ENCODE data around the gene H6PD.
A peak's percentile ranks its signal among the peaks of the same experiment; 100 is the strongest.

Gene H6PD

DNA sequence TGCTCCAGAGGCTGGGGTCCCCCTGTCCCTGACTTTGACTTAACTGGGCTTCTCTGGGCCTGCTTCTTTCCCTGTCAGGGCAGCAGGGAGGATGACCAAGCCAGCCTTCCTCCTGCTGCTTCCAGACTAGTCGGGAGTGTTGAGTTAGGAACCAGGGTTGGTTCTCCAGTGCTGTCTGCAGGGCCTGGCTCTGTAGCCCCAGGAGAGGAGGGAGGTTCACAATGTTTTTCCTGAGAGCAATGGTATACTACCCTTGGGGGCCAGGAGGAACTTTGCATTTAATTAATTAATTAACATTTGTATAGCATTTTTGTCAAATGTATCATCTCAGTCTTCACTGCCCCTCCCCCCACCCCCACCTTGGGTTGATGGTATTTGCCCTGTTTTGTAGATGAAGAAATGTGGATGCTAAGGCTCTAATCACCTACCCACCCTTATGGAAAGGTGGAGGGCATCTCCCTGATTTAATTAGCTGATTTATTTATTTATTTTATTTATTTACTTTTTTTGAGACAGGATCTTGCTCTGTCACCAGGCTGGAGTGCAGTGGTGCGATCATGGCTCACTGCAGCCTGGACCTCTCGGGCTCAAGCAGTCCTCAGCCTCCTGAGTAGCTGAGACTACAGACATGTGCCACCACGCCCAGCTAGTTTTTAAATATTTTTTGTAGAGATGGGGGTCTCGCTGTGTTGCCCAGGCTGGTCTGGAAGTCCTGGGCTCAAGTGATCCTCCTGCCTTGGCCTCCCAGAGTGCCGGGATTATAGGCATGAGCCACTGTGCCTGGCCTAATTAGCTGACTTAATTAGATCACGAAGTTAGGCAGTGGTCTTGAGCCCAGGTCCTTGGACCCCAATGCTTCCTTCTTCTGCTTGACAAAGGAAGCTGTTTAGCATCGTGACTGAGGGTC lies 6.6 kb downstream of the H6PD start:
- DNase-seq (ENCODE audit: low read depth in 2 of 2): no peak

DNA sequence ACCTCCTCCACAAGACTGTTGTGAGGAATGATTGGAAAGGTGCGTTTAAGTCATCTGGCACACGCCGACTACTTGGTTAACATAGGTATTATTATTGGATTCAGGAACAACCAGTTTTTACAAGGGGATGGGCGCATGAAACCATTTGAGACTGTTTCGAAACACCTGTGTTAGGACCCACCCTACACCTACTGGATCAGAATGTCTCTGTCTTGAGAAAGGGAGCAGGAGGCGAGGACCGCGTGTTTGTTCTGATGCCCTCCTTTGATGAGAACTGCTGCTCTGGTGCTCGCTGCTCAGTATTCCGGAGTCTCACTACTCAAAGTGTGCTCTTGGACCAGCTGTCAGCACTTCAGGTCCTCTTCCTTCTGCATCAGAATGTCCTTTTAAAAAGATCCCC lies 7.3 kb downstream of the H6PD start:
- DNase-seq (ENCODE audit: low read depth in 2 of 2): no peak

DNA sequence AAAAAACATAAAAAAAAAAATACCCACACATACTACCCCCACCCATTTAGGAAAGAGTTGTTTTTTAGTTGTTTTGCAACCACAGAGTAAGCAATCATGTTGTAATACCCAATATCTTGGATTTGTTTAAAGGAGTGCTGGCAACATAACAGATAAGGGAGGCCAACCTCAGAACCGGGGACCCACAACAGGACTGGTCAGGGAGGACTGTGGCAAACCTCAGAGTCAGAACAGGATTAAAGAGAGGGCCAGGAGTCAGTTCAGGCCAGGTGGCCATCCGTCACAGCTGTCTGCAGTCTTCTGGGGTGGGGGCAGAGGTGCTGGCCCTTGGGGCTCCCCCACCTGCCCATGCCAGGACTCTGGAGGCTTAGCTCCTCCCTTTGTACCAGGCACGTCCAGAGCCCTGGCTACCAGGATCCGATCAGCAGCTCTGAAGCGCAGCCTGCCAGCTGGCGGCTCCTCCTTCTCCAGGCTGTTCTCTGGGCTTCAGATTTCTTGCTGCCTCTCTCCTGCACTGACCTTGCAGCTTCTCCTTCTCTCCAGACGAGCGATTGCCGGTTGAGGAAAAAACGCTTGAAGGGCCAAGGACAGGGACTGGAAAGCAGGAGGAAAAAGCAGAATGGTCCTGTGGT lies 7.9 kb downstream of the H6PD start:
- no peak for DNase-seq (ENCODE audit: low read depth in 2 of 2)

DNA sequence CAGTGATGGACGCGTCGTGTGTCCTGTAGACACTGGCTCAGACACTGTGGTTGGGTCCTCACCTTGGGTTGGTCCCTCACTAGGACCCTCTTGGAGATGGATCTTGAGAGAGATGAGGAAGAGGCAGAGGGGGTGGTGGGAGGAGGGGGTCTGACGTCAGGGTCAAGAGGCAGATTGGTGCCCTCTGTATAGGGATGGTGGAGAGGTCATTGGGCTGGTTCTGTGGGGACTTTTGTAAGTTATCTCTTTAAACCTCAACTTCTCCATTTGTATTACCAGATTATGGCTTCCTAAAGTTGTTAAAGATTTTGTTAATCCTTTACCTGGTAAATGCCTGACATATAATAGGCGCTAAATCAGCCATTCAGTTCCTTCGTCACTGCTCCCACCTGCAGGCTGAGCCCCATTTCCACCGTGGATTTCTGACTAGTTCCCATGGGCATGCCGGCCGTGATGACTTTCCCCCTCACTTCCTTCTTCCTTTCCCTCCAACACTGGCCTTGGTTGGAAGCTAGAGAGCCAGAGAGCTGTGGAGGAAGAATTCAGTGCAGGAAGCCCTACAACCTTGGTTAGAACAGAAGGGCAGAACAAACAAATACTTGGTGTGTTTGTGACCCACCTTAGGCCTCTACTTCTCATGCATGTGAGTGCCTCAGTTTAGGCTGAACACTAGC lies 8.6 kb downstream of the H6PD start:
- no peak for DNase-seq (ENCODE audit: low read depth in 2 of 2)

DNA sequence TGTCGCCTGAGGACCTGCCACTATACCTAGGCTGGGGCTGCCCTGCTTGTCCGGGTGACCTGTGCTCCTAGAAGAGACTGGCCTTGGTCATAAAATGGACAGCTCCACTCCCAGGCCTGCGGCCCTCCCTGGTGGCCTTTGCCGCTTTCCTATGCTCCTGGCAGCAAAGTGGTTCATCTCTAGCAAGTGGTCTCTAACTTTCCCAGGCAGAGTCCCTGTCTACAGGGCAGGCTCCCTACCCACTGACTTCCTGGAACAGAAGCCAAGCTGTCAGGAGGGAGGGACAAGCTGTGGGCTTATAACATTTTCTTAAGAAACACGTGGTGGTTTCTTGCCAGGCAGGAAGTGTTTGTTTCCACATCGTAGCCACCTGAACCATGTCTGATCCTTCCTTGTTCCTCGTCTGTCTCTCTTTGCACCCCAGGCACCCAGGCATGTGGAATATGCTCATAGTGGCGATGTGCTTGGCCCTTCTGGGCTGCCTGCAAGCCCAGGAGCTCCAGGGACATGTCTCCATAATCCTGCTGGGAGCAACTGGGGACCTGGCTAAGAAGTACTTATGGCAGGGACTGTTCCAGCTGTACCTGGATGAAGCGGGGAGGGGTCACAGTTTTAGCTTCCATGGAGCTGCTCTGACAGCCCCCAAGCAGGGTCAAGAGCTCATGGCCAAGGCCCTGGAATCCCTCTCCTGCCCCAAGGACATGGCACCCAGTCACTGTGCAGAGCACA lies 10.1 kb downstream of the H6PD start:
- DNase-seq (ENCODE audit: low read depth in 2 of 2): no peak

DNA sequence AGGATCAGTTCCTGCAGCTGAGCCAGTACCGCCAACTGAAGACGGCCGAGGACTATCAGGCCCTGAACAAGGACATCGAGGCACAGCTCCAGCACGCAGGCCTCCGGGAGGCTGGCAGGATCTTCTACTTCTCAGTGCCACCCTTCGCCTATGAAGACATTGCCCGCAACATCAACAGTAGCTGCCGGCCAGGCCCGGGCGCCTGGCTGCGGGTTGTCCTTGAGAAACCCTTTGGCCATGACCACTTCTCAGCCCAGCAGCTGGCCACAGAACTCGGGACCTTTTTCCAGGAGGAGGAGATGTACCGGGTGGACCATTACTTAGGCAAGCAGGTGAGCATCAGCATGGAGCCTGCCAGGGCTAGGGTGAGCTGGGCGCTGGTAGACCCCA lies 10.7 kb downstream of the H6PD start:
- DNase-seq (ENCODE audit: low read depth in 2 of 2): no peak

DNA sequence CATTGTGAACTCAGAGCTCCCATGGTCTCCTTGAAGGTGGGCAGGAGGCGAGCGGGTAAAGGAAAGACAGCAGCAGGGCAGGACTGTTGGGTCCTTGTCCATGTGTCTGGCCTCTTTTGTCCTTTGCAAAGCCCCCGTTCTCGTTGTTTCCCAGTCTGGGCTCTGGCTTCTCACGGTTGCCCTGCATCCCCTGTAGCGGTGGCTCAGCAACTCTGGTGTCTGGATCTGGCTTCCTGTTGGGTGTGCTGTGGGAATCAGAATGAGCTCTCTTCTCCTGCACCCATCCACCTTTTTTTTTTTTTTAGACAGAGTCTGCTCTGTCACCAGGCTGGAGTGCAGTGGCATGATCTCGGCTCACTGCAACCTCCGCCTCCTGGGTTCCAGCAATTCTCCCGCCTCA lies 11.1 kb downstream of the H6PD start:
- no peak for DNase-seq (ENCODE audit: low read depth in 2 of 2)

DNA sequence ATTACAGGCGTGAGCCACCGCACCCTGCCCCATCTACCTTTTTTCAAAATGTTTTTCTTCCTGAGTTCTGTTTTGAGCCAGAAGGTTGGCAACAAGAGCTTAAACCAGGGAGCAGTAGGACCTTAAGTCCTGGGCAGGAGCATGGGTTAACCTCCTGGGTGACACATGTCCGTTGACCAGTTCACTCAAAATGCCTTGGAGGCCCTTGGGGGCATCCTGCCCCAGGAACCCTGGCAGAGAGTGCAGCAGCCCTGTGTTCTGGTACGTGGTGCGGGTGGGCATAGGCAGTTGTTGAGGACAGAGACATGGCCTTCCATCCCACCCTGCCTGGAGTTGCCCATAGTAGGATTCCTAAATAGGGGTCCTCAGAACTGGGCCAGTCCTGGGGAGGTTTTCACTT lies 11.6 kb downstream of the H6PD start:
- DNase-seq (ENCODE audit: low read depth in 2 of 2): no peak

DNA sequence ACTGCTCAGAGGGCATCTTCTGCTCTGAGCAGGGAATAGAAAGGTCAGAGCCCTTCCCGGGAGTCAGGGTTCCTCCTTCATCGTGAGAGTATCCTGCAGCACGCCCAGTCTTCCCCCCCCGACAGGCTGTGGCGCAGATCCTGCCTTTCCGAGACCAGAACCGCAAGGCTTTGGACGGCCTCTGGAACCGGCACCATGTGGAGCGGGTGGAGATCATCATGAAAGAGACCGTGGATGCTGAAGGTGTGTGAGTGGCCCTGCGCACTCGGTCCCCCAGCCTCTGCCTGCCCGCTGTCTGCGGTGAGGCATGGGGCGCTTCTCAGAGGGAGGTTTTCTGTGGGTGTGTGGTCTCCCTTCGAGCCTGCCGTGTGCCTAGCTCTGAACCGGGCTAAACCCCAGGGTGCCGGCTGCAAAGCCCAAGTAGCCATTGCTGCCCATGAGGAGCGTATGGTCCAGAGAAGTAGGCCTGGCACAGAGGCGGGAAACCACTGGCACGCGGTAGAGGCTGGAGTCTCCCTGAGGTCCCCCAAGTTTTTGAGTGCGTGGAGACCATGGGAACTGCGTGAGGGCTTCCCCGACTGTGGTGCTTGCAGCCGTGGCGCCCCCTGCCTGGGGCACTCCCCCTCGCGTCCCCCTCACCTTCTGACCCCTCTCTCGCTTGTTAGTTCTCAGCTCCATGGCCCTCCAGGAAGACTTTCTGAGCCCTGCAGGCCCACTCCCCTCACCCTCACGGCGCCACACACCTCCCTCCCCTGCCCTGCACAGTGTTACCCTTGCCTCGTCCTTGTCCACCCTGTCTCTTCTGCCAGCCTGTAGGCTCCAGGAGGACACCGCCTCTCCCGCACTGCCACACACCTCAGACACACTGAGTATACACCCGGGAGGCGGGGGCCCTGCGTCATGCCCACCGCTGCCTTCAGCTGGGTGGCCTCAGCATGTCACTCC lies 12.5 kb downstream of the H6PD start:
- DNase-seq (ENCODE audit: low read depth in 2 of 2): no peak

DNA sequence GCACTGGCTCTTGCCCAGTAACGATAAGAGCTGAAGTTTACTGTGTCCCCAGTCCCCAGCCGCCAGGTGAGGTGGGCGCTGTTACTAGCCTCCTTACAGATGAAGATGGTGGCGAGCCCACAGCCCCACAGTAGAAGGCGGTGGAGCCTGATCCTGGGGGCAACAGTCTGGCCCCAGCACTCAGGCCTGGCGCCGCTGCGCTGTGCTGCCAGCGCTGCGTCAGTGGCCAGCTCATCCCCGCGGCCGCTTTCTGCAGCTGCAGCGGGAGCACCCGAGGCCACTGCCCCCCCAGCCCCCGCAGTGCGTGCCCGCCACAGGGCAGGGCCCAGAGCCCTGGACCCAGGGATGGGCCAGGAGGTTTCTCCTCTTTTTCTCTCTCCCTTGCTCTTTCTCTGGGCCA lies 13.3 kb downstream of the H6PD start:
- DNase-seq (ENCODE audit: low read depth in 2 of 2): no peak

DNA sequence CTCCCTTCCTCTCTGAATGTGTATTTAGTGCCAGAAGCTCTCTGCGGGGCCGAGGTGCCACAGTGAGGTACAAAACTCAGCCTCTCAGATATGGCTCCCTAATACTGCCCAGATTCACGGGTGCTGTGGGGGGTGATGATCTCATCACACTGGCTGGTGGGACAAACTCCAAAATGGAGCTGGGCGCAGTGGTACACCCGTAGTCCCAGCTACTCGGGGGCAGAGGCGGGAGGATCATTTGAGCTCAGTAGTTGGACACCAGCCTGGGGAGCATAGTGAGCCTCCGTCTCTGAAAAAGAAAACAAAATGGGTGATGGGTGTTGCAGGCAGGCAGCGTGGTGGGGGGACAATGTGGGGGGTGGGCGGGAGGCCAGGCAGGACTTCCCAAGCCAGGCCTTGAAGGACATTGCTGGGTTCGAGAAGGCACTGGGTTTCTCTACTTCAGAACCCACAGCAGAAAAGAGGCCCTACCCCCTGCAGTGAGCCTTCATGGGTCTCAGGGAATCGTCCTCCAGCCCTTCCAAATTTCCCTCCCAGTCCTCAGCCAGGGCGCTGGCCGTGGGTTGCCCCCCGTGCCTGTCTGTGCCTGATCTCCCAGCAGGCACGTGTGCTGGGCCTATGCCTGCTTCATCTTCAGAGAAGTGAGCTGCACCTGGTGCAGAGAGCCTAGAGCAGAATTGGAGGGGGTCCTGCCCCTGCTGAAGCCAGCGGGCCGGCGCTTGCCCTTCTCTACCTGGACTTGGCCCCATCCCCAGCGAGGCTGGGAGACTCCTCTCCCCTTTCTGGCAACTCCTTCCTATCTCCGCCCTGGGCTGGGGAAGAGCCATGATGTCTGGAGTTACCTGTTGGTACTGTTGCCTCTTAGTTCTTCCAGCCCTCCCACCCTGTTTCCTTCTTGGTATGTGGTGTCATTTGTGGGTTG lies 14.0 kb downstream of the H6PD start:
- no peak for DNase-seq (ENCODE audit: low read depth in 2 of 2)

DNA sequence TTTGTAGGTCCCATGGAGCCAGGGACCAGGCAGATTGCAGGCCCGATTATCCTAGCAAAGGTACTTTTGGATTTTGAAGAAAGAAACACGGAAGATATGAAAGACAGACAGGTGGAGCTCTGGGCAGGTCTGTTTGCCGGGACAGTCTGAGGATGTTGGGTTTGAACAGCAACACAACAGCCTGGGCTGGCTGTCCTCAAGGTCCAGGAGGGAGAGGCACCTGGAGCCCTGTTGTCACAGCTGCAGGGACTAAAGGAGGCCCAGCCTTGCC lies 14.6 kb downstream of the H6PD start:
- no peak for DNase-seq (ENCODE audit: low read depth in 2 of 2)

DNA sequence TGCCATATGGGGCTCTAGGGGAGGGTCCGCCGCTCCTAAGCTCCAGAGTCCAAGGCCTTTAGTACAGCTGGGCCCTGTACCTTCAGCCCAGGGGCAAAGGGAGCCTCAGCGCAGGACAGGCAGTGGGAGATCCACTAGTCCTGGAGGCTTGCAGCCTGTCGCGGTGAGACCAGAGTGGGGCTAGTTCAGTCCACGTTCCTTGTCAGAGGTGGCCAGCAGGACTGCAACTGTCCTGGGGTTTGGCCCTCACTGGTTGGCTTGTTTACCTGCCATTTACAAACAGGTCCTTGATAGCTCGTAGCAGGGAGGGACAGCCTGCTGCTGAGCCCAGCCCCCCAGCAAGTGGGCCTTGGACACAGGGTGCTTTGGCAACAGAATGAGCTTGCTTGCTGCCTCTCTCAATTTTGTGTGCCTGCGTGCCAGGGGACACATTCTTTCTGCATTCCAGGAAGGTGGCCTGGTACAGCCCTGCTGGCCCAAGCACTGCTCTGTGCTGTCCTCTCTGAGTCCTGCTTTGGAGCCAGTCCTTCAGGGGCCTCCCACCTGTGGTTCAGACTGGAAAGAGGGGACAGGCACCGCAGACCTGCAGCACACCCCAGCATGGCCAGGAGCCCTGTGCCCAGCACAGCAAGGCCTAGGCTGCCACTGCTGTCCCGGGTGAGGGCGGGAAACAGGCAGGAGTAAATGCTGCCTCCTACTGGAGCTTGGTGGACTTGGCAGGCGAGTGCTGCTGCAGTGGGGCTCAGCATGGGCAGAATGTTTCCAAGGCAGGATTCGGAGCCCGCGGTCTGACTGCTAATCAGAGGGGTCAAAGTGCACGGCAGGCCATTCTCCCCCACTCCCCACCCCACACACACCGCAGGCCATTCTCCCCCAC lies 15.2 kb downstream of the H6PD start:
- peak in 1 of 2 experiments; percentile 17 for DNase-seq (ENCODE audit: low read depth in 2 of 2)

DNA sequence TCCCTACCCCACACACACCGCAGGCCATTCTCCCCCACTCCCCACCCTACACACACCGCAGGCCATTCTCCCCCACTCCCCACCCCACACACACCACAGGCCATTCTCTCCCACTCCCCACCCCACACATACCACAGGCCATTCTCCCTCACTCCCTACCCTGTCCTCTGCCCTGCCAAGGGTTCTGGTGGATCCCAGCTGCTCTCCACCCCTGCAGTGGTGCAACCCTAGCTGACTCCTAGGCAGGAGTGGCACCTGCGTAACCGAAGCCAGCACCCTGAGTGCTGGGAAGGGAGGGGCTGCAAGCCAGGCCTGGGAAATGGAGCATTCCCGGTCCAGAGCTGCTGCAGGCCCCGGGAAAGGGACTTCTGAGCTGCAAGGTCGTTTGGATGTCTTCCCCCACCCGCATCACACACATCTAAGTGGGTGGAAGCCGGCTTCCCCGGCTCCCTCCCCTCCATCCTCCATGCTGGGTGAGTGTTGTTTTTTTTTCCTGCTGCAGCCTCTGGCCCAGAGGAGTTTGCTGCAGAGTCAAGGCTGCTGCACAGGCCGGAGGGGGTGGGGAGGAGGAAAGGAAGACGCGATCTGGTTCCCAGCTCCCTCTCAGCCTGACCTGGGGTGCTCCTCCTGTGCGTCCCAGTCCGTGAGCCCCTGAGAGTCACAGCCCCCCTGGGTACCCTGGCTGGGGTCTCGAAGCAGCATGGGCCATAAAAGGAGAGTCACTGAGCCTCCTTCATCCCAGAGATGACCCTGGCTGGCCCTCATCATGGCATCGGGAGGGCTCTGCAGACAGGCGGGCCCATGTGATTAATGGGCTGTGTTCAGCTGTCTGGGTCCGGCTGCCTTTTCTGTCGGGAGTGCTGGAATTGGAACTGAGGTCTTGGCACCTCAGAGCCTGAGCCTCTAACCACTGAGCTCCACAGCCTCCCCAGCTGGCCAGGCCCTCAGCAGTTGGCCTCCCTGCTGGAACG lies 16.1 kb downstream of the H6PD start:
- DNase-seq (ENCODE audit: low read depth in 2 of 2): no peak

DNA sequence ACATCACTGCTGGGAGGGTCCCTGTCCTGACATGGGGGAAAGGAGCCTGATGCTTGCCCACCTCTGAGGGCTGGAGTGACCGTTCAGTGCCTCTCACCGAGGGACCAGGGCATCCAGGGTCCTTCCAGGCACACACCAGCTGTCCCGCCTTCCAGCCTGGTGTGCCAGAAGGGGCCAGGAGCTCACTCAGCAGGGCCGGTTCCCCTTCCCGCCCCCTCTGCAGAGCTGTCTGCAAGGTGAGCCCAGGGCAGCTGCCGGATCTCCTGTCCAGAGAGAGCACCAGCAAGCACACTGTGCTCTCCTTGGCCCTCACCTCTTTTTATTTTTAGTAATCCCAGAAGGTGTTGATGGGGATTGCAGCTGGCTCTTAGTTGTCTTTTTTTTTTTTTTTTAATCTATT lies 16.9 kb downstream of the H6PD start:
- DNase-seq (ENCODE audit: low read depth in 2 of 2): no peak

DNA sequence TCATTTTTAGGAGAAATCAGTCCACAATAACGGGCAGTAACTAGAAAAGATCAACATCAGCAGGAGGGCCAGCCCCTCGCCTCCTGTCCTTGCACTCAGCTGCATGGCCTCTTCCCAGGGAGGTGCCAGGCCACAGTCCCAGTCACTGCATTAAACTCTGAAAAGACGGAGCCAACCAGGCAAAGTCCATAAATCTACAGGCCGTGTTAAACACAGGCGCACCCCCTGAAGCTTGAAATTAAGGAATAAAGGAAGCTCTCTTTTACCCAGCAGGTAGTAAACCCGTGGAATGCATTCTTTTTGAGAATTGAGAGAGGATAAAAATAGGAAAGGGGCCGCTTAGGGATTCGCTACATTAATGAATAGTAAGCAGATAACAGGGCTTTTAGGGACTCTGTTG lies 18.4 kb downstream of the H6PD start:
- DNase-seq (ENCODE audit: low read depth in 2 of 2): no peak

DNA sequence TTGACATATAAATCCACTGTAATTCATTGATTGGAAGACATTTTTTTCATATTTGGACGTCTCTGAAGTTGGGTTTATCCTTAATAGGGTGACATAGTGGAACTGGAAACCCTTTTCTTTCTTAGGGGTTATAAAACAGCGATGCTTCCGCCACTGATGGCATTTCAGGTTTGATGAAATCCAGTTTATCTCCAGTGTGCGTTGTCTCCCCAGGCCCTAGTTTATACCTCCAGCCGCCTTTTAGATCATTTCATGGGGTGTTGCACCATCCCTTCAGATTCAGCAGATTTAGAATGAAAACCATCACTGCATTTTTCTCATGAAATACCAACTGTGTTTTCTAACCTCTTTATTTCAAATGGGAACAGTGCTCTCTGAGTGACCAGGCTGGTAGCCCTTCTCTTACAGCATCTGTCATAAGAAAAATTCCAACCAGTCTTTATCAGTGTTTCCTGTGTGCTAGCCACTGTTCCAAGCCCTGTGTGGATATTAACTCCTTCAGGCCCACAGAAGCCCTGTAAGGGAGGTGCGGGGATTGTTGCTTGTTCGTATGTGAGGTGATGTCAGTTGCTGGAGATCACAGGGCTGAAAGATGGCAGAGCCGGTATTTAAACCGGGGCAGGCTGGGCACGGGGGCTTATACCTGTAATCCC lies 19.0 kb downstream of the H6PD start:
- no peak for DNase-seq (ENCODE audit: low read depth in 2 of 2)

DNA sequence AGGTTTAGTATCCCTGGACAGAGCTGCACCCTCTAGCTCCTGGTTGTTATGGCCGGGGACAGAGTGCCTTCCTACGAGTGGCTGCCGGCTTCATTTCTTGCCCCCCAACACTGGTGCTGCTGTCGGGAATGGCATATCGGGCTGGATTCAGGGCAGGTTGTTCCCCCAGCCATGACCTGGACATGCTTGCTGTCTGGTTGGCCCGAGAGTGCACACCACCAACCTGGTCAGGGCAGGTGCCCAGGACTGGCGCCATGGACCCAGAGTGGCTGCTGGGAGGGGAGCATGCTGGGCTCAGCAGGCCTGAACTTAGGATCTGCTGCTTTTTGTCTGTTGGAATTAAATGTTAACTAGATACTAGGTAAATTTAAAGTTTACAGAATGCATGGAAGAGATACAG lies 21.8 kb downstream of the H6PD start:
- DNase-seq (ENCODE audit: low read depth in 2 of 2): no peak
